ENCODE measurements around the gene RIPK4.

- TF ChIP-seq CTCF (IDR thresholded peaks at IDR 0.05; ENCODE audit: insufficient read depth, low read depth, low read length) (no peak), EZH2 (IDR thresholded peaks at IDR 0.05; ENCODE audit: insufficient read depth, low read length) (no peak)
Observed at GRCh38 chr21:41698071-41698470, 68.8 kb downstream of the RIPK4 start.
